Astrocyte of the cerebellum (primary cell): ENCODE data around the gene OFD1.

Source experiments
- DNase-seq: peaks from one replicate; pipeline ENCODE4 v3.0.0-alpha.2; 2011; ENCODE audit warnings: low read depth
- H3K4me3 ChIP-seq: 2 replicates; pipeline ENCODE4 v1.5.1; 2011; ENCODE audit warnings: mild to moderate bottlenecking, low read depth, low read length, moderate library complexity
- CTCF ChIP-seq: IDR thresholded peaks from 2 replicates; pipeline ENCODE4 v1.5.1; 2012; ENCODE audit warnings: low read length, low read depth, moderate library complexity, mild to moderate bottlenecking; ENCODE audit errors: missing control alignments
- in situ Hi-C: cut with HindIII; loops from 2 replicates; pipeline ENCODE4 v1.10.0; 2017; ENCODE audit warnings: low sequenced_read_pairs

OFD1 gene

GRCh38 chrX:13689741-13690211 lies 44.8 kb upstream of the OFD1 start:
- H3K4me3 ChIP-seq, result peak overlapping the region; percentile 79
- no peak for TF ChIP-seq CTCF
- DNase-seq, result no peak
- in situ Hi-C loops, result no loop called here

GRCh38 chrX:13690836-13691235 lies 43.7 kb upstream of the OFD1 start:
- peak; percentile 23 for TF ChIP-seq CTCF
- in situ Hi-C loops, result no loop called here
- H3K4me3 ChIP-seq, result peak overlapping the region; percentile 79
- no peak for DNase-seq

- TF ChIP-seq CTCF, result no peak
- in situ Hi-C loops, result no loop called here
- DNase-seq, result no peak
- no peak overlapping the region for H3K4me3 ChIP-seq
Observed at GRCh38 chrX:13691841-13692371, 42.6 kb upstream of the OFD1 start.

- TF ChIP-seq CTCF, result no peak
- DNase-seq, result no peak
- in situ Hi-C loops, result no loop called here
- H3K4me3 ChIP-seq, result no peak overlapping the region
Observed at GRCh38 chrX:13692771-13693231, 41.7 kb upstream of the OFD1 start.

GRCh38 chrX:13693341-13693961 lies 41.1 kb upstream of the OFD1 start:
- no peak for TF ChIP-seq CTCF
- in situ Hi-C loops, result no loop called here
- DNase-seq, result no peak
- no peak overlapping the region for H3K4me3 ChIP-seq

- no peak for DNase-seq
- TF ChIP-seq CTCF, result no peak
- no peak overlapping the region for H3K4me3 ChIP-seq
- in situ Hi-C loops, result no loop called here
Observed at GRCh38 chrX:13694359-13694758, 40.2 kb upstream of the OFD1 start.

- no peak for TF ChIP-seq CTCF
- H3K4me3 ChIP-seq, result no peak overlapping the region
- DNase-seq, result no peak
- in situ Hi-C loops, result no loop called here
Observed at GRCh38 chrX:13694983-13695382, 39.6 kb upstream of the OFD1 start.
